ENCODE data around the gene TAF7. TPM values are rescaled to one million over a fixed set of nuclear protein-coding genes. Genes with fewer than 3 reads are reported as not detected.
"Not testable (repeated sequence)": the region's sequence is repeated elsewhere in the genome, so short reads cannot be mapped to it uniquely, and the experiment has no call there.

TAF7 gene
- total RNA-seq, 2 donors from 2014 or later = 56.7 to 62.5 TPM

DNA sequence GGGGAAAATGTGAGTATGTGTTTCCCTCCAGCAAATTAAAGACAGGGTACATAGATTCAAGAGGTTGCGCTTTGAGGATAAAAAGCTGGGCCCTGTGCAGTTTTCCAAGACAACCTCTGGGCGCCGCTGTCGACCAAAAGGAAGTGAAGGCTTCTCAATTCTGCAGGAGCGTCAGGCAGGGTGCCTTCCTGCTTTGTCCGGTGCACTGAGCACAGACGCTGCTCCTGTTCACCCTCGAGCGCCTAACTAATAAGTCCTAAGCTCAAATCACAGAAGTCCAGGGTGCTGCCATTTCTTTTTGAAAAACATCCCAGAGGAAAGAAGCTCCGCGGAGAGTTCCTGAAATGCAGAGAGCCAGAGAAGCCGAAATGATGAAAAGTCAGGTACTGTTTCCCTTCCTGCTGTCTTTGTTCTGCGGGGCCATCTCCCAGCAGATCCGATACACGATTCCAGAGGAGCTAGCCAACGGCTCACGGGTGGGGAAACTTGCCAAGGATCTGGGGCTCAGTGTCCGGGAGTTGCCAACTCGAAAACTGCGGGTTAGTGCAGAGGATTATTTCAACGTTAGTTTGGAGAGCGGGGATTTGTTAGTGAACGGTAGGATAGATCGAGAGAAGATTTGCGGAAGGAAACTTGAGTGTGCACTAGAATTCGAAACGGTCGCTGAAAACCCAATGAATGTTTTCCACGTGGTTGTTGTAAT lies 29.5 kb upstream of the TAF7 start, which contains the start of gene PCDHGB1:
Gene PCDHGB1, plus strand, starts transcription at position 183 of the 703 bp plus-strand sequence. Its CDS starts 162 bp downstream, at position 345.
- no peak for ATAC-seq (replicated peaks in 1 of 2)
- DNase-seq = peak; percentile 38 to 51
- H3K4me1 Mint-ChIP-seq (ENCODE audit: low read depth) = peaks cover 6% of the 10 kb centered on the region
- peak within 1 kb of the TSS; percentile 50 for H3K27ac Mint-ChIP-seq
- H3K27me3 Mint-ChIP-seq (ENCODE audit: low read depth) = peaks cover 74% of the 10 kb centered on the region
- H3K36me3 Mint-ChIP-seq (ENCODE audit: insufficient read depth in 2 of 2) = peaks cover 15 to 30% of the 10 kb centered on the region in 2 donors
- H3K9me3 Mint-ChIP-seq = peaks cover 10 to 15% of the 10 kb centered on the region in 2 donors
- peak within 1 kb of the TSS; percentile 75 to 82 for H3K4me3 Mint-ChIP-seq

DNA sequence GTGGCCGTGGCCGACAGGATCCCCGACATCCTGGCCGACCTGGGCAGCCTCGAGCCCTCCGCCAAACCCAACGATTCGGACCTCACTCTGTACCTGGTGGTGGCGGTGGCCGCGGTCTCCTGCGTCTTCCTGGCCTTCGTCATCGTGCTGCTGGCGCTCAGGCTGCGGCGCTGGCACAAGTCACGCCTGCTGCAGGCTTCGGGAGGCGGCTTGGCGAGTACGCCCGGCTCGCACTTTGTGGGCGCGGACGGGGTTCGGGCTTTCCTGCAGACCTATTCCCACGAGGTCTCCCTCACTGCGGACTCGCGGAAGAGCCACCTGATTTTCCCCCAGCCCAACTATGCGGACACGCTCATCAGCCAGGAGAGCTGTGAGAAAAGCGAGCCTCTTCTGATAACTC lies 25.4 kb upstream of the TAF7 start:
- Mint-ChIP-seq H3K27me3 (ENCODE audit: low read depth) (peaks cover 67% of the 10 kb centered on the region), H3K9me3 (peaks cover 8 to 10% of the 10 kb centered on the region in 2 donors), H3K36me3 (ENCODE audit: insufficient read depth in 2 of 2) (peaks cover 16 to 39% of the 10 kb centered on the region in 2 donors)
- ATAC-seq (replicated peaks in 1 of 2); DNase-seq; H3K4me1 Mint-ChIP-seq (ENCODE audit: low read depth); H3K4me3 Mint-ChIP-seq; H3K27ac Mint-ChIP-seq: not testable (repeated sequence)

DNA sequence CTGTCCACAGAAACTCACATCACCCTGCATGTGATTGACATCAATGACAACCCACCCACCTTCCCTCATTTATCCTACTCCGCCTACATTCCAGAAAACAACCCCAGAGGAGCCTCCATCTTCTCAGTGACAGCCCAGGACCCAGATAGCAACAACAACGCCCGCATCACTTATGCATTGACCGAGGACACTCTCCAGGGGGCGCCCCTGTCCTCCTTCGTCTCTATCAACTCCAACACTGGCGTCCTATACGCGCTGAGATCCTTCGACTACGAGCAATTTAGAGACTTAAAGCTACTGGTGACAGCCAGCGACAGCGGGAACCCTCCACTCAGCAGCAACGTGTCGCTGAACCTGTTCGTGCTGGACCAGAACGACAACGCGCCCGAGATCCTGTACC lies 24.7 kb upstream of the TAF7 start:
- Mint-ChIP-seq H3K9me3 (peaks cover 9 to 12% of the 10 kb centered on the region in 2 donors), H3K27me3 (ENCODE audit: low read depth) (peaks cover 62% of the 10 kb centered on the region), H3K27ac (no peak overlapping the region), H3K36me3 (ENCODE audit: insufficient read depth in 2 of 2) (peaks cover 18 to 42% of the 10 kb centered on the region in 2 donors), H3K4me3 (no peak overlapping the region), H3K4me1 (ENCODE audit: low read depth) (peaks cover 6% of the 10 kb centered on the region)
- DNase-seq (no peak), ATAC-seq (replicated peaks in 1 of 2) (no peak)

DNA sequence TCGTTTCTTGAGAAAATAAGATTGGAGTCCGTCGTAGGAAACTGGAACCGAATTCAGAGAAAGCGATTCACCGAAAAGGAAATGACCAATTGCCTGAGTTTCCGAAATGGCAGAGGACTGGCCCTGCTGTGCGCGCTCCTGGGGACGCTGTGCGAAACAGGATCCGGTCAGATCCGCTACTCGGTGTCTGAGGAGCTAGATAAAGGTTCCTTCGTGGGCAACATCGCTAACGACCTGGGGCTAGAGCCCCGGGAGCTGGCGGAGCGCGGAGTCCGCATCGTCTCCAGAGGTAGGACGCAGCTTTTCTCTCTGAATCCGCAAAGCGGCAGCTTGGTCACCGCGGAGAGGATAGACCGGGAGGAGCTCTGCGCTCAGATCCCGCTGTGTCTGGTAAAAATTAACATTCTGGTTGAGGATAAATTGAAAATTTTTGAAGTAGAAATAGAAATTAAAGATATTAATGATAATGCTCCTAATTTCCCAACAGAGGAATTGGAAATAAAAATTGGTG lies 23.4 kb upstream of the TAF7 start:
- Mint-ChIP-seq H3K27ac (no peak overlapping the region), H3K4me3 (peak overlapping the region; percentile 72 to 78), H3K36me3 (ENCODE audit: insufficient read depth in 2 of 2) (peaks cover 19 to 38% of the 10 kb centered on the region in 2 donors), H3K27me3 (ENCODE audit: low read depth) (peaks cover 55% of the 10 kb centered on the region), H3K9me3 (peaks cover 8 to 12% of the 10 kb centered on the region in 2 donors), H3K4me1 (ENCODE audit: low read depth) (no peaks in the 10 kb centered on the region)
- DNase-seq (no peak), ATAC-seq (replicated peaks in 1 of 2) (no peak)

DNA sequence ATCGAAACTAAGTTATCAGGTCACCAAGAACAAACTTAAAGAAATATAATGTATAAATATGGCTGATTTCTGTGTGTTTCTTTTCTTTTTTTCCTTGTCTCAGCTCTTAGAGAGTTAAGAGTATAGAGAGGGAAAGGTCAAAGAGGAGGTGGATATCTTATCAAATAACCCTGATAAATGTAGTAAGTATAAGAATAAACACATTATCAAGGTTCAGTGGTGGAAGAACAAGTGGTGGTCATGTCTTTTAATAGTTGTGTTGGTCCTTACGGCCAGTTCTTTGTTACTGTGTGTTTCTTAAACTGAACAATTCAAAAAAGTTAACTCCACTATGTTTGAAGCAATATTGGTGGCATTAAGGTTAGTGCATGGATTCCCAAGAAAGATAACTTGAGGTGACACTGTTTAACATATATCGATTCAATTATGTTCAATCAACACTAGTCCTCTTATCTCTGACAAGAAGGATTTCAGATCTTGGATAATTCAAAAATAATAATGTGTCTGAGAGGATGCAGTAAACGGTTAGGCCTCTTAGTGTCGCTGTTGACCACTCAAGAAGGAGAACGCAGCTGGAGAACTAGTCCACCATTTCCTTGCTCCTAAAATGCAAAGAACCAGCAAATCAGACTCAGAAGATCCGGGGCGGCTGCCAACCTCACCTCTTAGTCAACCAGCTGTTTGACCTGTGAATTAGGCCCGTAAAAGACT lies 22.8 kb upstream of the TAF7 start, which contains the start of gene PCDHGA3:
Gene PCDHGA3, plus strand, starts transcription at position 588 of the 711 bp plus-strand sequence. CDS start 205 bp downstream, outside the sequence.
- peaks cover 8 to 14% of the 10 kb centered on the region in 2 donors for H3K9me3 Mint-ChIP-seq
- peak within 1 kb of the TSS; percentile 72 to 78 for H3K4me3 Mint-ChIP-seq
- DNase-seq (peak in 1 of 2 donors; percentile 33), ATAC-seq (replicated peaks in 1 of 2) (no peak)
- no peaks in the 10 kb centered on the region for H3K4me1 Mint-ChIP-seq (ENCODE audit: low read depth)
- peaks cover 21 to 39% of the 10 kb centered on the region in 2 donors for H3K36me3 Mint-ChIP-seq (ENCODE audit: insufficient read depth in 2 of 2)
- peaks cover 55% of the 10 kb centered on the region for H3K27me3 Mint-ChIP-seq (ENCODE audit: low read depth)
- H3K27ac Mint-ChIP-seq = no peak within 1 kb of the TSS

DNA sequence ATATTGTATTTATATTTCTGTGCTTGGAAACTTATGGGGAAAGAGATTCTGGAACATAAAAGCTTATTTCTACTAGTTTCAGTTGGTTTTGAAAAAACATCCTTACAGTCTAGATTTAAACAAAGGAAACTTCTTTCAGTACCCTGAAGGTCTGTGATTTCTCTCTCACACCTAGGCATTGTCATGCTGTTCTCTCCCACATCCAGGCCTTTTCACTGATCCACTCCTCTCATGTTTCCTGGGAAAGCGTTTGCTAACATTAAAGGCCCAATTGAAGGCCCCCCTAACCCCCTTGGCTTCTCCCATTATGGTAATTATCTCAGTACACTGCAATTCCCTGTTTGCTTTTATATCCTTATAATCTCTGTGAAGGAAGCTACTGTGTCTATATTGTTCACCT lies 22.2 kb upstream of the TAF7 start:
- DNase-seq = no peak
- Mint-ChIP-seq H3K4me1 (ENCODE audit: low read depth) (no peaks in the 10 kb centered on the region), H3K27me3 (ENCODE audit: low read depth) (peaks cover 60% of the 10 kb centered on the region)

DNA sequence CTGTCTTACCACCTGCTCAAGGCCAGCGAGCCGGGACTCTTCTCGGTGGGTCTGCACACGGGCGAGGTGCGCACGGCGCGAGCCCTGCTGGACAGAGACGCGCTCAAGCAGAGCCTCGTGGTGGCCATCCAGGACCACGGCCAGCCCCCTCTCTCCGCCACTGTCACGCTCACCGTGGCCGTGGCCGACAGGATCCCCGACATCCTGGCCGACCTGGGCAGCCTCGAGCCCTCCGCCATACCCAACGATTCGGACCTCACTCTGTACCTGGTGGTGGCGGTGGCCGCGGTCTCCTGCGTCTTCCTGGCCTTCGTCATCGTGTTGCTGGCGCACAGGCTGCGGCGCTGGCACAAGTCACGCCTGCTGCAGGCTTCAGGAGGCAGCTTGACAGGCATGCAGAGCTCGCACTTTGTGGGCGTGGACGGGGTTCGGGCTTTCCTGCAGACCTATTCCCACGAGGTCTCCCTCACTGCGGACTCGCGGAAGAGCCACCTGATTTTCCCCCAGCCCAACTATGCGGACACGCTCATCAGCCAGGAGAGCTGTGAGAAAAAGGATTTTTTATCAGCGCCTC lies 20.3 kb upstream of the TAF7 start:
- H3K27ac Mint-ChIP-seq; DNase-seq; H3K4me3 Mint-ChIP-seq; ATAC-seq (replicated peaks in 1 of 2); H3K4me1 Mint-ChIP-seq (ENCODE audit: low read depth): not testable (repeated sequence)
- H3K9me3 Mint-ChIP-seq = peaks cover 8 to 17% of the 10 kb centered on the region in 2 donors
- peaks cover 53% of the 10 kb centered on the region for H3K27me3 Mint-ChIP-seq (ENCODE audit: low read depth)
- peaks cover 22 to 31% of the 10 kb centered on the region in 2 donors for H3K36me3 Mint-ChIP-seq (ENCODE audit: insufficient read depth in 2 of 2)

More for the DNA sequence above, 22.2 kb upstream of the TAF7 start:
- Mint-ChIP-seq H3K4me3 (no peak overlapping the region), H3K27ac (no peak overlapping the region), H3K36me3 (ENCODE audit: insufficient read depth in 2 of 2) (peaks cover 23 to 40% of the 10 kb centered on the region in 2 donors), H3K9me3 (peaks cover 9 to 14% of the 10 kb centered on the region in 2 donors)
- ATAC-seq (replicated peaks in 1 of 2) = no peak

DNA sequence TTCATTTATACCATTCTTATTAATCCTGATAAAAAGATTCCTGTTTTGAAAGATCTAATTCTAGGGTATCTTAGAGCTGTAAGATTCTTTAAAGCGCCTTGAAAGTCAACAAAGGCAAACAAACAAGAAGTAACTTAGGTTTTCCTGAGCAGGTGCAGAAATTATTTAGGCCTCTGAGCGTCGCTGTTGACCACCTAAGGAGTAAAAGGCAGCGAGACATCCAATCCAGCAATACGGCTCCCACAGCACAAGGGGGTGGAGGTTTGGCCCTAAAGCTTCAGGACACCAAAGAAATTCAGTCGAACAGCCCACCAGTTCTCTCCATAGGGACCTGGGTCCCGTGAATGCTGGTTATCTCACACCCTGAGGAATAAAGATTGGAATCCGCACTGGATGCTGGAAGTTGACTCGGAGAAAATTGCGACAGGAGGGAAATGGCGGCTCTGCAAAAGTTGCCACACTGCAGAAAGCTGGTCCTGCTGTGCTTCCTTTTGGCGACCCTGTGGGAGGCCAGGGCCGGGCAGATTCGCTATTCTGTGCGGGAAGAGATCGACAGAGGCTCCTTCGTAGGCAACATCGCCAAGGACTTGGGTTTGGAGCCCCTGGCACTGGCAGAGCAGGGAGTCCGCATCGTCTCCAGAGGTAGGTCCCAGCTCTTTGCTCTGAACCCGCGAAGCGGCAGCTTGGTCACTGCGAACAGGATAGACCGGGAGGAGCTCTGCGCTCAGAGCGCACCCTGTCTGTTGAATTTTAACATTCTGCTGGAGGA lies 18.1 kb upstream of the TAF7 start, which contains the start of gene PCDHGA2:
Gene PCDHGA2, plus strand, starts transcription at position 223 of the 769 bp plus-strand sequence.
- no peak within 1 kb of the TSS for H3K27ac Mint-ChIP-seq
- H3K9me3 Mint-ChIP-seq = peaks cover 8 to 16% of the 10 kb centered on the region in 2 donors
- H3K4me1 Mint-ChIP-seq (ENCODE audit: low read depth) = no peaks in the 10 kb centered on the region
- ATAC-seq (replicated peaks in 1 of 2) (peak in 1 of 2 donors; percentile 40), DNase-seq (peak in 1 of 2 donors; percentile 30)
- peaks cover 57% of the 10 kb centered on the region for H3K27me3 Mint-ChIP-seq (ENCODE audit: low read depth)
- H3K36me3 Mint-ChIP-seq (ENCODE audit: insufficient read depth in 2 of 2) = peaks cover 22 to 29% of the 10 kb centered on the region in 2 donors
- H3K4me3 Mint-ChIP-seq = peak within 1 kb of the TSS; percentile 56 to 73

DNA sequence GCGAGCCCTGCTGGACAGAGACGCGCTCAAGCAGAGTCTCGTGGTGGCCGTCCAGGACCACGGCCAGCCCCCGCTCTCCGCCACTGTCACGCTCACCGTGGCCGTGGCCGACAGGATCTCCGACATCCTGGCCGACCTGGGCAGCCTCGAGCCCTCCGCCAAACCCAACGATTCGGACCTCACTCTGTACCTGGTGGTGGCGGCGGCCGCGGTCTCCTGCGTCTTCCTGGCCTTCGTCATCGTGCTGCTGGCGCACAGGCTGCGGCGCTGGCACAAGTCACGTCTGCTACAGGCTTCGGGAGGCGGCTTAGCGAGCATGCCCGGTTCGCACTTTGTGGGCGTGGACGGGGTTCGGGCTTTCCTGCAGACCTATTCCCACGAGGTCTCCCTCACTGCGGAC lies 12.0 kb upstream of the TAF7 start:
- Mint-ChIP-seq H3K9me3 (peaks cover 6 to 19% of the 10 kb centered on the region in 2 donors), H3K27me3 (ENCODE audit: low read depth) (peaks cover 56% of the 10 kb centered on the region), H3K36me3 (ENCODE audit: insufficient read depth in 2 of 2) (peaks cover 18 to 19% of the 10 kb centered on the region in 2 donors)
- H3K4me1 Mint-ChIP-seq (ENCODE audit: low read depth); ATAC-seq (replicated peaks in 1 of 2); H3K27ac Mint-ChIP-seq; H3K4me3 Mint-ChIP-seq; DNase-seq: not testable (repeated sequence)

DNA sequence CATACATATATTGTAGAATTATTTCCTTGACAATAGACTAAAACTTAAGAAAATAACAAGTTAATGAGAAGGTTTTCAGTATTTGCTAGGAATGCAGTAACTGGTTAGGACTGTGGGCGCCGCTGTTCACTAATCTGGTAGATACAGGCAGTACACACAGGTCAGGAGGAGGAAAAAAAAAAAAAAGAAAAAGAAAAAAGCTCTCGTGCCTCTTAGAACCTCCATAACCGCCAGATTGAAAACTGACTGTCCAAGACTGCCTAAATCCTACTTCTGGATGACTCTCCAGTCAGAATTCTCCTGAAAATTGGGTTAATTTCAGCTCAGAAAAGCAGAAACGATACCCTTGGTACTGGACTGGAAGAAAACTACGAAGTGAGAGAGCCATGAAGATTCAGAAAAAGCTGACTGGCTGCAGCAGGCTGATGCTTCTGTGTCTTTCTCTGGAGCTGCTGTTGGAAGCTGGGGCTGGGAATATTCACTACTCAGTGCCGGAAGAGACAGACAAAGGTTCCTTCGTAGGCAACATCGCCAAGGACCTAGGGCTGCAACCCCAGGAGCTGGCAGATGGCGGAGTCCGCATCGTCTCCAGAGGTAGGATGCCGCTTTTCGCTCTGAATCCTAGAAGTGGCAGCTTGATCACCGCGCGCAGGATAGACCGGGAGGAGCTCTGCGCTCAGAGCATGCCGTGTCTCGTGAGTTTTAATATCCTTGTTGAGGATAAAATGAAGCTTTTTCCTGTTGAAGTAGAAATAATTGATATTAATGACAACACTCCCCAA lies 9.9 kb upstream of the TAF7 start, which contains the start of gene PCDHGA1:
Gene PCDHGA1, plus strand, starts transcription at position 216 of the 782 bp plus-strand sequence.
- Mint-ChIP-seq H3K27me3 (ENCODE audit: low read depth) (peaks cover 49% of the 10 kb centered on the region), H3K36me3 (ENCODE audit: insufficient read depth in 2 of 2) (peaks cover 18 to 23% of the 10 kb centered on the region in 2 donors), H3K4me1 (ENCODE audit: low read depth) (peaks cover 12% of the 10 kb centered on the region), H3K27ac (no peak within 1 kb of the TSS), H3K4me3 (peak within 1 kb of the TSS; percentile 49 to 58), H3K9me3 (peaks cover 6 to 15% of the 10 kb centered on the region in 2 donors)
- ATAC-seq (replicated peaks in 1 of 2) = peak; percentile 39 to 48
- peak; percentile 15 to 39 for DNase-seq

DNA sequence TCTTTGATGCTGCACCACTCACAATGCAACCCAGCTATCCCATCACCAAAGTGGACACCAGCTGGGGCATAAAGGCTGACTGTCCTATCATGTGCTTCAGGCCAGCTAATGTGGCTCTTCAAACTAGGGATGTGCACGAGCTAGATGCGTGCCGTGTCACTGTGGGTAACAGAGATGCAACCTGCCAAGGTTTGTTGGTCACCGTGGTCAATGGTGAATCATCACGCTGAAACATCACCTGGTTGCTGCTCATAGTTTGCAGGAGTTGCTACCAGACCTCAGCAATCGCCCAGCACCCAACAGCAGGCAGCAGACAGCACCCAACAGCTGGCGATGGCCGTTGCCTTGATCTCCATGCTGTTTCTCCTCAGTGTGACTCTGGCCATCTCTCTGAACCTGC lies 7.6 kb upstream of the TAF7 start:
- ATAC-seq (replicated peaks in 1 of 2) = peak; percentile 30 to 54

More for the DNA sequence above, 7.6 kb upstream of the TAF7 start:
- Mint-ChIP-seq H3K4me3 (no peak overlapping the region), H3K27me3 (ENCODE audit: low read depth) (peaks cover 27% of the 10 kb centered on the region), H3K4me1 (ENCODE audit: low read depth) (peaks cover 12% of the 10 kb centered on the region), H3K9me3 (peaks cover 6 to 12% of the 10 kb centered on the region in 2 donors), H3K27ac (no peak overlapping the region), H3K36me3 (ENCODE audit: insufficient read depth in 2 of 2) (peaks cover 9 to 17% of the 10 kb centered on the region in 2 donors)
- DNase-seq = peak in 1 of 2 donors; percentile 33

Measured in activated T-cell treated with anti-CD3 and anti-CD28 coated beads, Interleukin-2, amount 50 U/mL, for 72 hours (primary cell).